HPDE6-E6E7 (cell line): ENCODE data around the gene SNN.

Source experiments
- DNase-seq: peaks from one replicate; pipeline ENCODE4 v3.0.0; 2011; ENCODE audit warnings: missing footprints; ENCODE audit errors: extremely low spot score

The SNN gene

DNA sequence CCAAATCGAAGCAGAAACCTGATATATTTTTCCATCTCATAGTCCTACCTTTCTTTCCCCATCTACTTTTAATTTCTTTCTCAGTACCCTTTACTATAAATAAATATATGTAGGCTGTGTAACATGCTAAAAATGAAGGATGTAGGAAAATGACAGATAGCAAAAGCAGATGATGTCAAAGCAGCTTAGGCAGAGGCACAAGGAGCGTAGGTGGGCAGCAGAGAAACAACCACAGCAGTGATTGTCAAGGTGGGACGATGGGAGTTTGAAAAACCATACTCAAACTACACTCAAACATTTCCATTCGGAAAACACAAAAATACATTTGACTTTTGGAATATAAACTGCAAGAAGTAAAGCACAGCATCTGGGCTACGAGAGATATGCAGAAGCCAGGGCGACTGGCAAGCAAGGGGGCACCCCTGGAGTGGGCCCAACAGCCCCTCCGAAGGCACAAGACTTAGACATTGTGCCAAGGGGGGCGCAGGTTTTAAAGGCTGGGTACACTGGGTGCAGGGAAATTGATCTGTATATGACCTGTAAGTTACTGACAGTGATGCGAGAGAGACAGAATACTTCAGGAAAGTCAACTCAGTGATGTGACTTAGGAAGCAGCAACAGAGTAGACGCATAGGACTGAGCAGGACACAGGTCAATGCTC, 31.1 kb downstream of the SNN start:
- no peak for DNase-seq

DNA sequence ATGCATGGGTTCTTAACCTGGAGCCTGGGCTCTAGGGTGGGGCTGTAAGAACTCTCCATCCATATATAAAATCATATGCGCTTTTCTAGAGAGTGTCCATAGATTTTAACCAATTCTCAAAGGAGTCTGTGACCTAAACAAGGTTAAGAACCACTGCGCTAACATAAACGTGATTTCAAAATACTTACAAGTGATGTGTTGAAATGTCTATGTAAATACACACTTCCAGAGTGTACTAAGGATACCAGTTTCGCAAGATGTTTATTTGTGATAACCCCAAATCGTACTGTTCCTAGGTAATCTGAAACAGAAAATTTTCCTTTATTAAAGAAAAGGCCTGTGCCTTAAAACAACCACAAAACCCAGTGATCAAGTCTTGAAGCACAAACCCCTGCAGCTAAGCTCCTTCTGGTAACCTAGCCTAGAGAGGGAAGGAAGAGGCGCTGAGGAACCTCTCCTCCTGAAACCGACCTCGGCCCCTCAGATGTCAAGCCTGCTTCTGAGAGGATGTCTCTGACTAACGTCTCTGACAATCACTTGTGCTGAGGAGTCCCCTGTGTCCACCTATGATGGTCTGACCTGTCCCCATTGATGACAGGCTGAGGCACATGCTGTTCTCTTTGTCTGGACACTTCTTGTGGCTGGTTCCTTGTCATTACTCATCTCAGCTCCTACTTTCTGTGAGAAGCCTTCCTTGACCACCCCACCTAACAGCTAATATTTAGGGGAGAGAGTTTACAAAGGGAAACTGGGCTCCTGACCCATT, 32.2 kb downstream of the SNN start:
- DNase-seq = no peak

- DNase-seq = no peak
These were observed 37.2 kb downstream of the SNN start for GRCh38 chr16:11705311-11706025.

GRCh38 chr16:11706180-11706742, 38.0 kb downstream of the SNN start:
- no peak for DNase-seq

DNA sequence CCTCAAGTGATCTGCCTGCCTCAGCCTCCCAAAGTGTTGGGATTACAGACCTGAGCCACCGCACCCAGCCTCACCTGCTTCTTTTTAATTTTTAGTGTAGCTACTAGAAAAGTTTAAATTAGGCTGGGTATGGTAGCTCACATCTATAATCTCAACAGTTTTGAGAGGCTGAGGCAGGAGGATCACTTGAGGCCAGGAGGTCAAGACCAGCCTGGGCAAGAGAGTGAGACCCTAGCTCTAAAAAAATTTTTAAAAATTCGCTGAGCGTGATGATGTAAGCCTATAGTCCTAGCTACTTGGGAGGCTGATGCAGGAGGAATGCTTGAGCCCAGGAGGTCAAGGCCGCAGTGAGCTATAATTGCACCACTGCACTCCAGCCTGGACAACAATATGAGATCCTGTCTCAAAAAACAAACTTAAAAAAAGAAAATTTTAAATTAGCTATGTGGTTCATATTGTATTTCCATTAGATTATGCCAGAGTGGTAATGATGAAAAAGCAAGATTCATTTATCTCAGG, 39.5 kb downstream of the SNN start:
- no peak for DNase-seq

DNA sequence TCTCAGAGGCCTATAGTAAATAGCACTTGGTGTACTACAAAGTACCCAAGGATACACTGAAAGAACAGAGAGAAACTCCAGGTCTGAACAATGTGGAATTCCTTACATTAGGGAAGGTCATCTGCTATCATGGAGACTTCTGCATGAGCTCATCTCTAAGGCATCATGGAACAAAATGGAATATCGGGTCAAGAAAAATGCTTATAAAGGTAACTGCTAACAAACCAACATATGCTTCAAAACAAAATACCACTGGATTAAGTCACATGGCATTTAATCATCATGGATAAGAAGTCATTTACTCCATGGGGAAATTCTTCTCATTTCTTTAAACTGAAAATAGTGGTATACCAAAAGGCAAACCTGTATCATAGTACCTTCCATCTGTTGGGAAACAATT, 40.2 kb downstream of the SNN start:
- no peak for DNase-seq

- DNase-seq = no peak
These were observed 43.4 kb downstream of the SNN start for GRCh38 chr16:11711662-11712061.

DNA sequence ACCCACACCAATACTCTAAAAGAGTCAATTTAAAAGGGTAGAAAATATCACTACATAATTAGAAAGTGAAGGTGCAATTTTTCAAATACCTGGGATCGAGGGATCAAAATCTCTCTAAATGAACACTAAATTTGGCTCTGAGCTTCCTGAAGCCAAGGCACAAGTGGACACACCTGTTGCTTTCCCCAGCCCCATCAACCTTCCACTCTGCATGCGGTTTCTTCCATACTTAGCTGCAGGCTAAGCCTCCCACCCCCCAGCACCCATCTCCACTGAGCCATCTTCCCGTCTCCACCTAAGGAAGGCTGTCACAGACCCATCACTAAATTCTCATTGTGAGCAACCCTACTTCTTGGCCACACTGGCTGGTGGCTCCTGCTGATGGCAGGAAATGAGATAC, 43.9 kb downstream of the SNN start:
- DNase-seq = no peak

- no peak for DNase-seq
These were observed 47.1 kb downstream of the SNN start for GRCh38 chr16:11715246-11715947.

DNA sequence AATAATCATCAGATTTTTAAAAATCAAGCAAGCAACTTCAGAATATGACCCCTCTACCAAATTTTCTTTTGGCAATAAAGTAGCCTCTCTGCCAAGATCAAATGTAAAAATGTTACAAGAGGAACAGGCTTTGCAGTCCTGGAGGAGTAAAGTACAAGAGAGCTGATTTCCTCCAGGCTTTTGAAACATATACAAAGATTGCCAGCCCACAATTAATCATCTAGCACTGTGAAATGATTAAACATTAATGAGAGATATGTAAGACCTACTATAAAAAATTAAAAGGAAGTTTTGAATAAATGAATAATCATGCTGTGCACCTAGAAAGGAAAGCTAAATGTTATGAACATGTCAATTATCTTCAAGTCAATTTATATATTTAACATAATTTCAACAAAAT, 48.1 kb downstream of the SNN start:
- no peak for DNase-seq

- DNase-seq = no peak
These were observed 49.6 kb downstream of the SNN start for GRCh38 chr16:11717811-11718210.

DNA sequence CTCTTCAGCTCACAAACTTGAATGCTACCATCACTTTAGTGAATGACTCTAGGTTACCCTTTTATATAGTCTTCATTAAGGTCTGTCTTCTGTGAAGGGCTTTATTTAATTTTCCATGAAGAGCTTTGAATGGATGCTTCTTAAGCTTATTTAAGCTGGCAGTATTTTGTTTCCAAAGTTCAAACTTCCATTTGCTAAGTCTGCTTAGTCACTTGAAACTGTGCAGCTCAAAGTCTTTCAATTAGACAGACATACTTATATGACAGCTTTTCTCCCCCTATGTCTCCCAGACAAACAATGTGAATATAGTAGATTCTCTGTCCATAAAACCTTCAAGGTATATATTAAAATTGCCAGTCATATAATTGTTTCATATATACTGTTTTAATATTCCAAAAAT, 50.9 kb downstream of the SNN start:
- DNase-seq = no peak

DNA sequence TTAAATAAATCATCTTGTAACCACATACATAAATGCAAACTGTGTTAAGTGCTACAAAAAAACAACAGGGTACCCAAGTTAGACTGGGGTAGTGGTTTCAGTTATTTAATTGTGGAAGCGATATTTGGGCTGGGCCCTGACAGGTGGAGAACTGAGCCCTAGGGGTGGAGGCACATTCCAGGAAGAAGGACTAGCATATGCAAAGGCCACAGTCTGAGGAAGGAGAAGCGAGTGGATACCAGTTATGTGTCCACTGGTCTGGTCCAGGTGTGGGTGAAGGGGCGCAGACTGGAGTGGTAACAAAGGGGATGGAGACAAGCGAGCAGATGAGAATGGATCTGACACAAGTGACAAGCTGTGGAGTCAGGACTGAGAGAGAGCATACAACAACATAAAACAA, 51.5 kb downstream of the SNN start:
- no peak for DNase-seq

DNA sequence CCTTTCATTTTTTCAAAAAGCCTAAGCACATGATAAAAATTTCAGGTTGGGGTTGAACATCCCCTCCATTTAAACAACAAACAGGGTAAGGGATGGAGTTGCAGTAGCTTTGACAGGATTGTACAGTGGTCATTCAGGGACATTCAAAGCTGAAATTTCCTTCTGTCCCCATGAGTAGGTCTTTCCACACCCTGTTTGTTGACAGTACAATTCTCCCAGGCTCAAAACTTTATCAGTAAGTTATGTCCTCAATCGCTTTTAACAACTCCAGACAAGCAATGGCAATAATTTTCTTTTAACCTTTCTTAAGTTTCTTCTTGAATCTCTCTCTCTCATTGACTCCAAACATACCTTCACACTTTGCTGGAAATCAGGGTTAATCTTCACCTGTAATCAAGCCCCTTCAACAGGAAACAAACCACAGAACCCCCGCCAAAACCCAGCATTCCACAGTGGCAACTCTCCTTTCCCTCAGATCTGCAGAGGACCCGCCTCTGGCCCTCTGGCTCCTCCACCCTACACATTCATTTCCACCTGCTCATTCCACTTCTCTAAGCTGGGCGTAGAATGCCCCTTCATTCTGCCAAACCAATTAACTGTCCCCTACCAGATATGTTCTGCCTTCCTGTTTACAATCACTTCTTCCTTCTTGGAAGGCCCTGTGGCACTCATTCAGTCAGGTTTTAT, 53.7 kb downstream of the SNN start:
- no peak for DNase-seq

DNA sequence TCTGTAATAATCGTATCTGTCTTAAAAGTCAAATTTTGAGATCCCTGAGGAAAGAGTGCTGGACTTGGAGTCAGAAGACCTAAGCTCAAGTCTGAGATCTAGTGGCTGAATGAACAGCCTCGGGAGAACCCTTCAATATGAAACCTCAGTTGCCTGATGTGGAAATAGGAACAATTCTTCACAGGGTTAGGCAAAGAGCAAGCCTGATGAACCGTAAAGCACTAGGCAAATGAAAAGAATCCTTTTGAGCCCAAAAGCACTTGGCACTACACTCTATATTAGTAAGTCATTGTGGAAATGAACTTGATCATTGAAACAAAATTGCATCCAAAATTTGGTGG, 54.2 kb downstream of the SNN start:
- no peak for DNase-seq

DNA sequence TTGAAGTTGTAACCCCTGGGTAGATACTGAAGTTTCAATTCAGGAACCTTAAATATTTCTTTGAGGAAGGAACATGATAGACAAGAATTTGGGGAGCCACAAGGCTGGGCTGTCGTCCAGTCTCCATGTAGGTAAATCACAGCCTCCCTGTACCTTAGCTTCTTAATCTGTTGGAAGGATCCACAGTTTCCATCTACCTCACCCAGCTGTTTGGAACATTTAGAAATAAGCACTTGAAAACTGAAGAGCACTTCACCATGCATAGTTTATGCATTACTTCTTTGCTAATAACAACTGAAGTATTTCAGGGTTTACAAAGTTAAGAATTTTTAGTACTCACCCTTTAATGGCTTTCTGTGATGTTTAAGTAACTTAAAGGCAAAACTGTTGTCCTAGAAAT, 57.2 kb downstream of the SNN start:
- DNase-seq = no peak

GRCh38 chr16:11726008-11726407, 57.8 kb downstream of the SNN start:
- no peak for DNase-seq

- DNase-seq = no peak
These were observed 59.7 kb downstream of the SNN start for GRCh38 chr16:11727796-11728543.
